VCaP (cell line): ENCODE measurements around the gene OTOG.

Experiments used
- H3K27ac ChIP-seq: fragments of 450-650 bp; 2 replicates; pipeline ENCODE4 v1.5.1; 2017
- TF ChIP-seq, protein P1 (sequence below): fragments of 450-650 bp; conservative IDR thresholded peaks from 2 replicates; pipeline ENCODE4 v1.5.1; 2017; ENCODE audit warnings: mild to moderate bottlenecking, moderate library complexity

OTOG gene

DNA sequence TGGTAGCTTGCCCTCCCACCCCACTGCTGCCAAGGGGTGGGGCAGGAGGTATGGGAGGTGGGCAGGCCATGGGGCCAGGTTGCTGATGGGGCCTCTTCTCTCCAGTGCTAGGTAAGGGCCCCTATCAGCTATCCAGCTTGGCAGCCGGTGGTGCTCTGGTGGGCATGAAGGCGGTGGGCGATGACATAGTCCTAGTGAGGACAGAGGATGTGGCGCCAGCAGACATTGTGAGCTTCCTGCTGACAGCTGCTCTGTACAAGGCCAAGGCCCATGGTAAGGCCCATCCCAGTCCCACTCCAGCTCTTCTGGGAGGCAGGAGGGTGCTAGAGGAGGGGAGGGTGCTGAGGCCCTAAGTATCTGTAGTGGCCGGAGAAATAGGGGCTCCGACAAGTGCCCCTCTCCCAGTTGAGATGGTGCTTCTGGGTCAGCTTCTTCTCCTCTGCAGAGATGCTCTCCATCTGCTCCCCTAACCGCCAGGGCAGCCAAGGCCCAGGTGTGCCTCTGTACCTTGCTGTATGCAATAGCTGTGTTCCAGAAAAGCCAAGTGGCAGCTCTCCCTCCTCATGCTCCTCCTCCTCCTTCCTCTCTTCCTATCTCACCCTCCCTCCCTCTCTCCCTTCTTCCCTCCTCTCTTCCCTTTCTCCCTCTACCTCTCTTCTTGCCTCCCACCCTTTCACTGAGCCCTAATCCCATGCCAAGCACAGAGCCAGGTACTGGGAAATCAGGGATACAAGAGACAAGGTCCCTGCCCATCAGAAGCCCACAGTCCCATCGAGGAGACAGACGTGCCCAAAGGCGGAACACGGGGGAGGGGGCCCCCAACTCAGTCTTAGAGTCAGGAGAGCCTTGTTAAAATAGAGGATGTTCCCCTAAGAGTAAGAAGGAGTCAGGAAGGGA is 55.3 kb downstream of the OTOG start:
- TF ChIP-seq, protein P1, sequence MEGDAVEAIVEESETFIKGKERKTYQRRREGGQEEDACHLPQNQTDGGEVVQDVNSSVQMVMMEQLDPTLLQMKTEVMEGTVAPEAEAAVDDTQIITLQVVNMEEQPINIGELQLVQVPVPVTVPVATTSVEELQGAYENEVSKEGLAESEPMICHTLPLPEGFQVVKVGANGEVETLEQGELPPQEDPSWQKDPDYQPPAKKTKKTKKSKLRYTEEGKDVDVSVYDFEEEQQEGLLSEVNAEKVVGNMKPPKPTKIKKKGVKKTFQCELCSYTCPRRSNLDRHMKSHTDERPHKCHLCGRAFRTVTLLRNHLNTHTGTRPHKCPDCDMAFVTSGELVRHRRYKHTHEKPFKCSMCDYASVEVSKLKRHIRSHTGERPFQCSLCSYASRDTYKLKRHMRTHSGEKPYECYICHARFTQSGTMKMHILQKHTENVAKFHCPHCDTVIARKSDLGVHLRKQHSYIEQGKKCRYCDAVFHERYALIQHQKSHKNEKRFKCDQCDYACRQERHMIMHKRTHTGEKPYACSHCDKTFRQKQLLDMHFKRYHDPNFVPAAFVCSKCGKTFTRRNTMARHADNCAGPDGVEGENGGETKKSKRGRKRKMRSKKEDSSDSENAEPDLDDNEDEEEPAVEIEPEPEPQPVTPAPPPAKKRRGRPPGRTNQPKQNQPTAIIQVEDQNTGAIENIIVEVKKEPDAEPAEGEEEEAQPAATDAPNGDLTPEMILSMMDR, result no peak
- H3K27ac ChIP-seq, result no peak overlapping the region

DNA sequence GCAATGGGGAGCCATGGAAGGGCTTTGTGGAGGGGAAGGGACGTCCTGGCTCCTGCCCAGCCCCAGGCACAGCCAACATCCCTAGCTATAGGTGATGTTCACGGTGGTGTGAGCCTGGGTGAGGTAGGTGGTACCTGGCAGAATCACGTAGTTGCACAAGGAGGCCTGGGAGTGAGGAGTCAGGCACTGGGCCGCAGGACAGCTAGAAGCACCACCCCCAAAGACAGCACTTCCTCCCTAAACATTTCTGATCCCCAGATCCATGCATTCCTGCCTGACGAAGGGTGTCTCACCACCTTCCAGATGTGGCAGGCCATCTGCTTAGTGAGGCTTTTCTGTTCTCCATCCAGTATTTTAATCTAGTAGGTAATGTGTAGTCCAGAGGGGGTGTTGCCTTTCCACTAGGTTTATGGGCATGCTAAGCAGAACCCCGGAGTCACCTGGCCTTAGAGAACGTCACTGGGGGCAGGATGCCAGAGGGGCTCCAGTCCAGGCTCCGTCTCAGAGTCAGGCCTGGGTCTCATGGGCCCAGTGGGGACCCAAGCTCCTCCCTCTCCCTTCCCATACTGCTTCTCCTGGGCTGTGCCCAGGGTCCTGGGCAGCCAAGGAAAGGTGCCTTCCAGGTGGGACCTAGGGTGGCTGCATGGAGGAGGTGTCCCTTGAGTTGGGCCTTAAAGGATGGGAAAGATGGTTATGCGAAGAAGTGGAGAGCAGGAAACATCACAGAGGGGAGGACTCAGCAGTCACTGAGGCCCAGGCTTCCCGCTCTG is 56.2 kb downstream of the OTOG start:
- TF ChIP-seq, protein P1, result no peak
- H3K27ac ChIP-seq, result no peak overlapping the region

DNA sequence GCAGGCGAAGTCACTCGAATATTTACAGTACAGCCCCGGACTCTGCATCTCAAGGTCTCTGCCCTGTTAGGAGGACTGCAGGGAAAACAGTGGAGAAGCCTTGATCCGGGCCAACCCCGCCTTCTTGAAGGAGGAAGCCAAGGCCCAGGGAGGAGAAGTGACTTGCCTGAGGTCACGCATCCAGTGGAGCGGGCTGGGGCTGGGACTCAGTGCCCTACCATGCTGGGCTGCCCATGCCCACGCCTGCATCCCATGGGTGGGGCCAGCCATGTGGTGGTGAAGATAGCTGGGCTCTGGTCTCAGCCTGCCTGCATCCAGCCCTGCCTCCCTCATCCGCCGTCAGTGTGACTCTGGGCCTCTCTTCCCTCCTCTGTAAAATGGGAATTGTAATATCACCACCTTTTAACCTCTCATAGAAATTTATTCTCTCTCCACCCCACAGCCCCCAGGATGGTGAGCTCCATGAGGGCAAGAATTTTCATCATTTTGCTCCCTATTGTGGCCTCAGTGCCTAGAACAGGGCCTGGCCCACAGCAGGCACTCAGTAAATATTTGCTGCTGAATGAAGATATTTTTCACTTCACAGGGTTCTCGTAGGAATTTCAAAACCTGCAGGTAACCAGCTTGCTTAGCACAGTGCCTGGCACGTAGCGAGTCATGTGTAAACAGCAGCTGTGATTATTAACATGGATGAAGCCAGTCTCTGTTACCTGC is 57.3 kb downstream of the OTOG start:
- TF ChIP-seq, protein P1, result no peak
- H3K27ac ChIP-seq, result no peak overlapping the region

DNA sequence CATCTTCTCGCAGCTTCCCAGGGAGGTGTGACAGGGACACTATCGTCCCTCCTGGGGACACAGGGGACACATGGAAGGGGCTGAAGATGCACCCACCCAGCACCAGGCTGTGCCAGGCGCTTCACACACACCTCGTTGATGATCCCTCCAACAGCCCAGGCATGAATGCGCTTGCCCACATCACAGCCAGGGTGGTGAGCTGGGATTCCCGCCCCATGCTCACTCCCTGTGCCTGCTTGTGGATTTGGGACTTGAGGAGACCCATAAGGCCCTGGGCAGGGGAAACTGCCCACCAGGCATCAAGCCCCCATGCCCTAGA is 57.8 kb downstream of the OTOG start:
- TF ChIP-seq, protein P1, result no peak
- H3K27ac ChIP-seq, result no peak overlapping the region

DNA sequence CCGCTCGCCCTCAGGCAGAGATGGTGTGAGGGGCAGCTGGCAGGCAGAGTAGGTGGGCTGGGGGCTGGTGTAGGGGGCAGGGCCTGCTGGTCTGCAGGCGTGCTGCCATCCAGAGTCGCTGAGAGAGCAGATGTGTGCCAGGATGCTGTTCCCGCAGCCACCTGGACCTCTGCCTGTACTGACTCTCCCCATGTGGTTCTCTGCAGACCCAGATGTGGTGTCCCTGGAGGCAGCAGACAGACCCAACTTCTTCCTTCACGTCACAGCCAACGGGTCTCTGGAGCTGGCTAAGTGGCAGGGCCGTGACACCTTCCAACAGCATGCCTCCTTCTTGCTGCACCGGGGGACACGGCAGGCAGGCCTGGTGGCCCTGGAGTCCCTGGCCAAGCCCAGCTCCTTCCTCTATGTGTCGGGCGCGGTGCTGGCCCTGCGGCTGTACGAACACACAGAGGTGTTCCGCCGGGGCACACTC is 58.6 kb downstream of the OTOG start:
- H3K27ac ChIP-seq, result no peak overlapping the region
- TF ChIP-seq, protein P1, result no peak

DNA sequence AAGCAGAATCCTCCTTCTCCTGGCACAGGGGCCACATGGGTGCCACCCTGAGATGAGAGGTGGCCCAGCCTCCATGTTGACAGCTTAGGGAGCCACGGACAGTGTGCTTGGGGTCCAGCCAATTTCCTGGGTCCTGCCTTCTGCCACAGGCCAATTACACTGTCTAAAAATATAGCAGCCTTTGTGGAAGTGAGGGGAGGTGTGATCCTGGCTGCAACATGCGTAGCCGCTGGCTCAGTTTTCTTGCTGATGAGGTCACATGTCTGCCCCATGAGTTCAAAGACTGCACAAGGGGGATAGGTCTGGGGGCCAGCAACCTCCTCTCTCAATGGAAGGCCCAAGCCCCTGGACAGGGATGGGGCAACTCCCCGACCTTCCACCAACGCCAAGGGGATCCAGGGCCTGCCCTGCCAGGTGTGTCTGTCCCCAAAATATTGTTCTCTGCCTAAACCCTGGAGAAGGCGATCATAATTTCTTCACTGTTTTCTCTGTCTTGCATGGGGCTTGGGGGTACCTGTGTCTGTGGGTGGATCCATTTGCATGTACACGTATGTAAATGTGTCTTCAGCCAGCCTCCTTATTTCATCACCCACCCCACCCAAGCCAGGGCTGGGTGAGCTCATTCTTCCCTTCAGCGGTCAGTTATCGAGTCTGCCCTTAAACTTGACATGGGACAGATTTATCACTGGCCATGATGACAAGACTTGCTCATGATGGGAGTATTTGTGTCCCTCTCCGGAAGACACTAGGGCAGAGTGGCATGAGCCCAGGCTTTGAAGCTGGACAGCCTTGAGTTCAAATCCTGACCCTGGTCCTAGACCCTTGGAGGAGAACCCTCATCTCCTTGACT is 59.4 kb downstream of the OTOG start:
- TF ChIP-seq, protein P1, result no peak
- H3K27ac ChIP-seq, result no peak overlapping the region
